GM19240 (cell line): ENCODE data around the gene AGBL1.
"Not testable (repeated sequence)": the region's sequence is repeated elsewhere in the genome, so short reads cannot be mapped to it uniquely, and the experiment has no call there.

Experiments used
- DNase-seq: peaks from one replicate; pipeline ENCODE4 v3.0.0; 2011; ENCODE audit warnings: low spot score; ENCODE audit not compliant: insufficient read length

The AGBL1 gene

GRCh38 chr15:86392874-86393273 is 313.2 kb downstream of the AGBL1 start:
- no peak for DNase-seq

- DNase-seq = no peak
Measured at GRCh38 chr15:86394866-86395265, 315.2 kb downstream of the AGBL1 start.

- DNase-seq = no peak
Measured at GRCh38 chr15:86399041-86399954, 319.6 kb downstream of the AGBL1 start.

GRCh38 chr15:86403221-86403620 is 323.6 kb downstream of the AGBL1 start:
- no peak for DNase-seq

- no peak for DNase-seq
Measured at GRCh38 chr15:86403914-86404583, 324.4 kb downstream of the AGBL1 start.

GRCh38 chr15:86408261-86408660 is 328.6 kb downstream of the AGBL1 start:
- no peak for DNase-seq

GRCh38 chr15:86411916-86412315 is 332.2 kb downstream of the AGBL1 start:
- no peak for DNase-seq

GRCh38 chr15:86413191-86413590 is 333.5 kb downstream of the AGBL1 start:
- DNase-seq = no peak

- no peak for DNase-seq
Measured at GRCh38 chr15:86425746-86426145, 346.1 kb downstream of the AGBL1 start.

GRCh38 chr15:86432861-86433260 is 353.2 kb downstream of the AGBL1 start:
- DNase-seq = no peak

- no peak for DNase-seq
Measured at GRCh38 chr15:86433983-86434382, 354.3 kb downstream of the AGBL1 start.

GRCh38 chr15:86439614-86440013 is 359.9 kb downstream of the AGBL1 start:
- DNase-seq = no peak

- no peak for DNase-seq
Measured at GRCh38 chr15:86444527-86444926, 364.9 kb downstream of the AGBL1 start.

GRCh38 chr15:86445579-86446252 is 366.0 kb downstream of the AGBL1 start:
- no peak for DNase-seq

GRCh38 chr15:86446253-86446640 is 366.6 kb downstream of the AGBL1 start:
- DNase-seq = no peak

- DNase-seq = not testable (repeated sequence)
Measured at GRCh38 chr15:86465470-86466039, 385.9 kb downstream of the AGBL1 start.

- DNase-seq = no peak
Measured at GRCh38 chr15:86481720-86482119, 402.0 kb downstream of the AGBL1 start.

GRCh38 chr15:86483936-86484335 is 404.3 kb downstream of the AGBL1 start:
- no peak for DNase-seq

- DNase-seq = no peak
Measured at GRCh38 chr15:86488046-86488445, 408.4 kb downstream of the AGBL1 start.

- DNase-seq = no peak
Measured at GRCh38 chr15:86489981-86490380, 410.3 kb downstream of the AGBL1 start.

GRCh38 chr15:86491118-86491517 is 411.4 kb downstream of the AGBL1 start:
- no peak for DNase-seq

GRCh38 chr15:86493884-86494283 is 414.2 kb downstream of the AGBL1 start:
- no peak for DNase-seq
